GM19397 (cell line): Measurements from ENCODE around the gene PTPRN2.
"Not testable (repeated sequence)": the region's sequence is repeated elsewhere in the genome, so short reads cannot be mapped to it uniquely, and the experiment has no call there.

Experiments used
- ATAC-seq: cut with Tn5 transposase; IDR thresholded peaks from one replicate; pipeline ENCODE4 v1.9.1; 2021; ENCODE audit warnings: mild to moderate bottlenecking, moderate library complexity; ENCODE audit not compliant: unreplicated experiment

The PTPRN2 gene

GRCh38 chr7:158261362-158262235 is 326.0 kb downstream of the PTPRN2 start:
- ATAC-seq: no peak

GRCh38 chr7:158260567-158261361 is 326.9 kb downstream of the PTPRN2 start:
- no peak for ATAC-seq

GRCh38 chr7:158259671-158260418 is 327.8 kb downstream of the PTPRN2 start:
- ATAC-seq: no peak

DNA sequence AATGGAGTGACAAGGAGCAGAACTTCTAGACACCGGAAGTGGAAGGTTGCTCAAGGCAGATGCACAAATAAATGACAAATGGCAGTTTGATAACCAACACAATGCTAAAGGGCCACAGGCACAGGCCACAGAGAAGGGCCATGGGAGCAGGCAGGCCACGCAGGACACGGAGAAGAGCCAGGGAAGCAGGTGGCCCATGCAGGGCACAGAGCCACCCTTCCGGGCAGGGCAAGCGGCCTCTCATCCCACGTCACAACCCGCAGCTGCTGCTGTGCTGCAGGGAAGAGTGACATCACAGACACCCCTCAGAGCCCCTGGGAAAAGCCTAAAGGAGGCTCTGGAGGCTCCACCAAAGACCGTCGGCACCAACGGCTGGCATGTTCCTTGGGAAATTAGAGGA is 328.5 kb downstream of the PTPRN2 start:
- ATAC-seq: no peak

DNA sequence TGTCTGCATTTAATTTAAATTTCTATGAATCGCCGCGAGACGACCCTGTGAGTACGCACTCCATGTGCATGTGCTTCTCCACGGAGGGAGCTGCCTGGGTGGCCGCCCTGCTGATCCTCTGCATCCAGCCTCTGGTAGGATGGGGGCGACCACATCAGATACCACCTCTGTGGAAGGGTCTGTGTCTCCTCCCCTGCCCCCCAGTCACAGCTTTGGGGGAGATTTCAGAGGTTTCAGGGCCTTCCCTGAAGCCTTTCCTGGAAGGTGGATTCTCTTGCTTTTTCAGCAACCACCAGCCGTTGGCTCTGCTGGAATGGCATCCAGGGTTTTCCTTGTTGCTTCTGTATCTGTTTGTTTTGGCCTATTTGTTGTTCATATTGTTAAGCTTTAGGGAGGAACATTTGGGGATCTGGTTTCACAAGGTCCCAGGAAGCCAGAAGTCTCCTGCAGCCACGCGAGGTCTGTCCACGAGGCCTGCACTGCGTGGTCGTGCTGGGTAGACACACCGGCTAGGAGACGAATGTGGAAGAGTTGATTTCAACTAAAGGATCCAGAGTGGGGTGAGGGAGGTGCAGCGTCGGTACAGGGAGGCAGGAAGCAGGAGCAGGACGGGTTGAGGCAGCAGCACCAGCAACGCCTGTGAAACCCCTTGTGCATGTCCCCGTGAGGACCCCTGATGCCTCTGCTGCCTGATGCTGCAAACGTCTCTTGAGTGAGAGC is 329.1 kb downstream of the PTPRN2 start:
- no peak for ATAC-seq

DNA sequence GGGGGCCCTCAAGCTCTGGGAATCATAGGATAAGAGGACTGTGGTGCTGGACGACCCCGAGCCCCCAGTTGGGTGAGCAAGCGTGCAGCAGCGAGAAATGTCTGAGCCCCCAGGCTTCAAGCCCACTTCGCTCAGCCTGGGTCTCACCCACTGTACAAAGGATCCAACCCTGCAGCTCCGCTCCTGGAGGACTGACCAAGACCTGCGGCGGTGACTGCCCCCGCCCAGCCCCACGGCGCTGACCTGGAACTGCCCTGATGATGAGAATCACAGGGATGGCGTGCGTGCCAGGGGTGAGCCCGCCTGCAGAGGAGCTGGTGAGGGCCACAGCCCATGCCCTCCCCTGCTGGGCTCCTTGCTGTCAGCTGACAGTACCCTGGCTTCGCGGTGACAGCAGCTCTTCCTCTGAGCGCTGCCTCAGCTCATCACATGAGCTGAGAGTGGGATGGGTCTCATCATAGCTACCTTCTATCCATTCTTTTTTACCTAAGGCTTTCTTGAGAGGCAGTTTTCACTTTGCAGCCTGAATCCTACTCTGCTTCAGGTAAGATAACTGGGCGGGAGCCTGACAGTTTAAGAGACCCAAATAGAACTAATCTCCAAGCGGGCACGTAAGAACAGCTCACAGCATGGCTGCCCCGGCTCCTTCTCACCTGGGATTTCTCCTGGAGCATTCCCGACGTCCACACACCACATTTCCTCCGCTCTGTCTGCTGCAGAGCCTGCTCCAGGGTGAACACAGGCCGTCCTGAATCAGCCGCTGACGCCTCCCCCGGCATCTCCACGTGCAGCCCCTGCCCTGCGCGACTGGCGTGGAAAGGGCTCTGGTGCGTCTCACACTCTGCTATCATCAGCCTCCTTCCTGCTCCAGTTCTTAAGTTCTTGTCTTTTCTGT is 329.9 kb downstream of the PTPRN2 start:
- ATAC-seq: no peak

- no peak for ATAC-seq
Observed at GRCh38 chr7:158257001-158257400, 330.6 kb downstream of the PTPRN2 start.

GRCh38 chr7:158256091-158256816 is 331.4 kb downstream of the PTPRN2 start:
- ATAC-seq: no peak

DNA sequence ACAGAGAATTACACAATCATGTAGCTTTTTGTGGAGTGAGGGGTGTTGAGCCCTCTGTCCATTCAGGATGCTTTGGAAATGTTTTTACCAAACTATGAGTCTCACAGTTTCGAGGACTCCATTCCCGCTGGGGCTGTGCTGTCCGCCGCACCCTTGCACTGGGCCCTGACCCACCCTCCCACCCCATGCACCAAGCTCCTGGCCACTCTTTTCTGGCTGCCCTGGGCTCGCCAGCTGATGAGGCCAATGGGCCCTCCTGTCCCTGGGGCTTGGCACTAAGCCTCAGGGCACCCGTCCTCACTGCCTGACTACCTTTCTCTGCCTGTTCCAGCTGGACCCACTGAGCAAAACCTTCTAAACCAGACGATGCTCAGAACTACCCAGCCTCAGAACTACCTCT is 332.1 kb downstream of the PTPRN2 start:
- ATAC-seq: no peak

DNA sequence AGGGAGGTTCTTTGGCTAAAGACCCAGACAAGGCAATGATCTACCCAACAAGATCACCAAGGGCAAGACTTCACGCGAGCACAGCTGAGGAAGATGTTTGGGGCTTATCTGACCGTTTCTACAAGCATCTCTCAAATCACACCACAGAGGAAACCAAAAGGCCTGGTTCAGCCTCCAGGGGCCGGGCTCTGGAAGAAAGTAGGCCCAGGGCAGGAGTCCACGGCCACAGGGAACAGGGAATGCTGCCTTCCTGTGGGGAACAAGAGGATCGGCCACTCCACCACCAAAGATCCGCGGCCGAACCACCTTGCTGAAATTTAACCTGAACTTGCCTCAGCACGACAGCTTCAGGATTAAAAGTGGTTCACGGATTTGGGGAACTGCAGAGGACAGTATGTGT is 332.5 kb downstream of the PTPRN2 start:
- no peak for ATAC-seq

DNA sequence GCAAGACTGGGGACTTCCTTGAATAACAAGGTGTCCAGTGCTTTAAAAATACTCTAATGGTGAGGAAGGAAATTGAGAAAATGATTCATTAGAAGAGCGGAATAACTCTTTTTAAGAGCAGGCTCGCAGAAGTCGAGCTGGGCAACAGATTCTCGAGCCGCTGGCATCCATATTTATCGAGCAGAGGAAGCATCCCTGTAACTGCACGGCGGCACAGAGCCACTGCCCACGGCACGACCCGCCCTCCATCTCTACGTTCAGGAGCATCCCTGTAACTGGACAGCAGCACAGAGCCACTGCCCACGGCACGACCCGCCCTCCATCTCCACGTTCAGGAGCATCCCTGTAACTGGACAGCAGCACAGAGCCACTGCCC is 334.0 kb downstream of the PTPRN2 start:
- not testable (repeated sequence) for ATAC-seq

DNA sequence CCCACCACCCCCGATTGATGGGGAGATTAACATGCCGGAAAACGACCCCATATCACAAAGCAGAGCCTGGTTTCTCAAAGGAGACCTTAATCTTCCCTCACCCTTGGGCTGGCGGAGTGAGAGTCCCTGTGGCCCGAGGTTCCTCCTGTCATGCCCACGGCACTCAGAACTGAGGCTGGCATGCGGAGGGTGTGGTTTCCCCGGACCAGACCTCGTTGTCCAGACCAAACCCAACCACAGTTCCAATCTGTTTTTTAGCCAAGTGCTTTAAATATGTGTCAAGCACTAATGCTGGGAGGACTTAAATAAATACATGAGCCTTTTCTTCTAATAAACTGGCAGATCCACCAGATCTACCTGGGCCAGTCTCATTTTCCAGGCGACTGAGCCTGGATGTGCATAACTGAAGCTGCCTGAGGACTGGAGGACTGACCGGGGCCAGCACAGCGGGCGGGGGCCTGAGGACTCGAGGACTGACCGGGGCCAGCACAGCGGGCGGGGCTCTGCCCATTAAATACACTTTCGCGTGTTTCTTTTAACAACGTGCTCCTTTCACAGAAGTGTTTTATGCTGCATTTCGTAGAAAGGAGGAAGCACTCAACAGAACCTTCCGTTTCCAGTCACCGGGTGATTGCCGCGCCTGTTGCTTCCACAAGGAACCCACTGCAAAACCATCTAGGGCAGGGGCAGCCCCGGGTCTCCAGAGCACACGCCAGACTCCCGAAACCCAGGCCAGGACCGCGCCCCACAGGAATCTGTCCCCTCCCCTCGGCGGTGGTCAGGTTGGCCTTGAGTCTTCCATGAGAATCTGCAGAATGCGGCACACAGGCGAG is 334.6 kb downstream of the PTPRN2 start:
- no peak for ATAC-seq

- ATAC-seq: no peak
Observed at GRCh38 chr7:158252081-158252836, 335.4 kb downstream of the PTPRN2 start.

GRCh38 chr7:158251061-158251965 is 336.3 kb downstream of the PTPRN2 start:
- no peak for ATAC-seq

DNA sequence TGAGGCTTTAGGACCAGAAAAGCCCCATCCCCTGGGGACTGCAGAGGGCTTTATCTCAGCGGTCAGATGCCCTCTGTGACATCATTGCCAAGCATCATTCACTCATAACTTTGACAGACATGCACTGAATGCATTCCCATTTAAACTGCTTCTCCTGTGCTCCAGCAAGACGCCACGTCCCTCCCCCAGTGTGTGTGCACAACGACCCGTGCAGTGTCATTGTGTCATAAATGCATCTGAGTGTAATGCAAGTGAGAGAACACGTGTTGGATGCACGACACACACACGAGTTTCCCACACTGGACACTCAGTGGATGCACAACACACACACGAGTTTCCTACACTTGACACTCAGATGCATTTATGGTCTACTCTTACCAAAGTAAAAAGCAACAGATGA is 337.9 kb downstream of the PTPRN2 start:
- no peak for ATAC-seq

- ATAC-seq: no peak
Observed at GRCh38 chr7:158248816-158249215, 338.8 kb downstream of the PTPRN2 start.
